Uterus (tissue), 2 donors: ENCODE results near the gene TMEM201.

Source experiments
- CTCF ChIP-seq, 4 experiments: fragments of 200-600 bp in 2 of 4; fragments of 450-650 bp in 2 of 4; sonication (generic) in 2 of 4; IDR thresholded peaks; one replicate each; pipeline ENCODE4 v1.5.1; 2016 to 2019; ENCODE audit warnings: antibody characterized with exemption in 4 of 4, mild to moderate bottlenecking in 2 of 4, moderate library complexity in 1 of 4
- POLR2A ChIP-seq, 2 donors: fragments of 450-650 bp; IDR thresholded peaks; one replicate each; pipeline ENCODE4 v1.6.1; 2016; ENCODE audit warnings: antibody characterized with exemption in 2 of 2, mild to moderate bottlenecking in 1 of 2, moderate library complexity in 1 of 2

- TF ChIP-seq POLR2A (IDR thresholded peaks at IDR 0.05) (no peak), CTCF (IDR thresholded peaks at IDR 0.05) (no peak)
Measured at GRCh38 chr1:9555942-9556341, 32.8 kb upstream of the TMEM201 start.
